ENCODE measurements around the gene GUCY2C. TPM values are rescaled to one million over a fixed set of nuclear protein-coding genes. Genes with fewer than 3 reads are reported as not detected.

The GUCY2C gene
- polyA plus RNA-seq, 3 donors = 0.04 to 0.14 (median 0.10) TPM

DNA sequence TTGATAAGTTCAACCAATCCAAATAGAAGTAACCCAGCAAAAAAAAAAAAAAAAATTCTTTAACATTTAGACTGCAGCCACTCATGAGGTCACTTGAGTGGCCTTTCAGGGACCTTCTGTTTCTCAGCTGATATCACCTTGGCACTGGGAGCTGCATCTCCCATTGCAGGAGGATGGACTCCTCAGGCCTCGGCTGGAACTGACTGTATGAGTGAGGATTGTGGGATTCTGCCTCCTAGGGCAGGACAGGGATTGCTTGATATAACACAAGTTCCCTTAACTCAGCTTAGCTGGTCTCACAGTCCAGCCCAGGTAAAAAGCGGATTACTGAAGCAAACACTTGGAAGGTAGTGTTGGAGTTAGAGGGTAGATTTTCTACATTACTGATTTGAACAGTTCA lies 3.5 kb upstream of the GUCY2C start:
- H3K4me2 ChIP-seq (replicated peaks; ENCODE audit: extremely low read depth, low read length, poor library complexity, severe bottlenecking) = no peak overlapping the region
- Mint-ChIP-seq H3K4me3 (no peak overlapping the region), H3K9me3 (peaks cover 0 to 3% (median 0%) of the 10 kb centered on the region in 7 donors), H3K27ac (no peak overlapping the region), H3K27me3 (ENCODE audit: low read depth in 3 of 3) (peaks cover 2 to 9% (median 6%) of the 10 kb centered on the region in 3 donors), H3K36me3 (no peaks in the 10 kb centered on the region), H3K4me1 (no peaks in the 10 kb centered on the region)
- TF ChIP-seq, protein P1, sequence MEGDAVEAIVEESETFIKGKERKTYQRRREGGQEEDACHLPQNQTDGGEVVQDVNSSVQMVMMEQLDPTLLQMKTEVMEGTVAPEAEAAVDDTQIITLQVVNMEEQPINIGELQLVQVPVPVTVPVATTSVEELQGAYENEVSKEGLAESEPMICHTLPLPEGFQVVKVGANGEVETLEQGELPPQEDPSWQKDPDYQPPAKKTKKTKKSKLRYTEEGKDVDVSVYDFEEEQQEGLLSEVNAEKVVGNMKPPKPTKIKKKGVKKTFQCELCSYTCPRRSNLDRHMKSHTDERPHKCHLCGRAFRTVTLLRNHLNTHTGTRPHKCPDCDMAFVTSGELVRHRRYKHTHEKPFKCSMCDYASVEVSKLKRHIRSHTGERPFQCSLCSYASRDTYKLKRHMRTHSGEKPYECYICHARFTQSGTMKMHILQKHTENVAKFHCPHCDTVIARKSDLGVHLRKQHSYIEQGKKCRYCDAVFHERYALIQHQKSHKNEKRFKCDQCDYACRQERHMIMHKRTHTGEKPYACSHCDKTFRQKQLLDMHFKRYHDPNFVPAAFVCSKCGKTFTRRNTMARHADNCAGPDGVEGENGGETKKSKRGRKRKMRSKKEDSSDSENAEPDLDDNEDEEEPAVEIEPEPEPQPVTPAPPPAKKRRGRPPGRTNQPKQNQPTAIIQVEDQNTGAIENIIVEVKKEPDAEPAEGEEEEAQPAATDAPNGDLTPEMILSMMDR (IDR thresholded peaks at IDR 0.05) = no peak
- H3K27me3 ChIP-seq (ENCODE audit: control insufficient read depth in 2 of 2, insufficient read depth in 2 of 2, low read length in 2 of 2) = no peaks in the 10 kb centered on the region
- intact Hi-C loops (cut with micrococcal nuclease) = no loop called here
- H3K27ac ChIP-seq (ENCODE audit: low read depth in 1 of 2, low read length in 2 of 2) = no peak overlapping the region
- WGBS (ENCODE audit: insufficient coverage) = 100% methylated on average over 1 of the region's 2 CpGs
- DNase-seq = no peak
- no peaks in the 10 kb centered on the region for H3K9me3 ChIP-seq (replicated peaks in 1 of 2; ENCODE audit: control insufficient read depth in 1 of 2, insufficient read depth in 1 of 2, low read length in 2 of 2)
- no peaks in the 10 kb centered on the region for H3K4me1 ChIP-seq (ENCODE audit: control insufficient read depth in 1 of 2, insufficient read depth in 2 of 2, low read length in 2 of 2)
- H3K79me2 ChIP-seq (ENCODE audit: insufficient read depth, low read length) = no peaks in the 10 kb centered on the region
- H3K4me3 ChIP-seq (replicated peaks in 1 of 3; ENCODE audit: low read depth in 2 of 3, low read length in 3 of 3) = no peak overlapping the region
- no peak overlapping the region for H2AFZ ChIP-seq (ENCODE audit: insufficient read depth, low read depth, low read length, poor library complexity, severe bottlenecking)
- H3K36me3 ChIP-seq (replicated peaks in 1 of 2; ENCODE audit: control insufficient read depth in 1 of 2, insufficient read depth in 2 of 2, low read length in 2 of 2) = no peaks in the 10 kb centered on the region
- H4K20me1 ChIP-seq (ENCODE audit: insufficient read depth, low read length) = no peaks in the 10 kb centered on the region
- no peak overlapping the region for H3K9ac ChIP-seq (ENCODE audit: insufficient read depth, low read length, poor library complexity, severe bottlenecking)

DNA sequence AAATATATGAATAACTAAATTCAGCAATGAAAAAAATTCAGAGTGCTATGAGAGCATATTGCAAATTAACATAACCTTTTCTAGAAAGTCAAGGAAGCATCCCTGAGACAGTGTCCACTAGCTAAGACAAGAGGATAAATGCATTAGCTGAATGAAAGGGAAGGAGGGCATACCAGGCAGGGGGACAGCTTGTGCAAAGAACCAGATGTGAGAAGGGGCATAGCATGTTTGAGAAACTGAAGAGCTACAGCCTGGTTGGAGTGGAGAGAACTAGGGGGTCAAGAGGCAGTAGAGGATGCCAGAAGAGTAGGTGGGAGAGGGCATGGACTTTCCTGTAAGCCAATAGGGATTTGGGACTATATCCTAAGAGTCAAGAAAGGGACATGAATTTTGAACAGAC lies 2.2 kb upstream of the GUCY2C start:
- H3K4me2 ChIP-seq (replicated peaks; ENCODE audit: extremely low read depth, low read length, poor library complexity, severe bottlenecking) = no peak overlapping the region
- no peaks in the 10 kb centered on the region for H4K20me1 ChIP-seq (ENCODE audit: insufficient read depth, low read length)
- H3K27me3 ChIP-seq (ENCODE audit: control insufficient read depth in 2 of 2, insufficient read depth in 2 of 2, low read length in 2 of 2) = no peaks in the 10 kb centered on the region
- H3K4me3 ChIP-seq (replicated peaks in 1 of 3; ENCODE audit: low read depth in 2 of 3, low read length in 3 of 3) = no peak overlapping the region
- H3K9me3 Mint-ChIP-seq = peaks cover 0 to 3% (median 0%) of the 10 kb centered on the region in 7 donors
- no peaks in the 10 kb centered on the region for H3K36me3 Mint-ChIP-seq
- no peak overlapping the region for H2AFZ ChIP-seq (ENCODE audit: insufficient read depth, low read depth, low read length, poor library complexity, severe bottlenecking)
- no peak overlapping the region for H3K27ac Mint-ChIP-seq
- peaks cover 2 to 7% (median 6%) of the 10 kb centered on the region in 3 donors for H3K27me3 Mint-ChIP-seq (ENCODE audit: low read depth in 3 of 3)
- H3K4me3 Mint-ChIP-seq = no peak overlapping the region
- no peaks in the 10 kb centered on the region for H3K79me2 ChIP-seq (ENCODE audit: insufficient read depth, low read length)
- no peaks in the 10 kb centered on the region for H3K9me3 ChIP-seq (replicated peaks in 1 of 2; ENCODE audit: control insufficient read depth in 1 of 2, insufficient read depth in 1 of 2, low read length in 2 of 2)
- DNase-seq = no peak
- intact Hi-C loops (cut with micrococcal nuclease) = no loop called here
- no peaks in the 10 kb centered on the region for H3K4me1 Mint-ChIP-seq
- no peak overlapping the region for H3K9ac ChIP-seq (ENCODE audit: insufficient read depth, low read length, poor library complexity, severe bottlenecking)
- no peak overlapping the region for H3K27ac ChIP-seq (ENCODE audit: low read depth in 1 of 2, low read length in 2 of 2)
- TF ChIP-seq, protein P1 (IDR thresholded peaks at IDR 0.05) = no peak
- no peaks in the 10 kb centered on the region for H3K36me3 ChIP-seq (replicated peaks in 1 of 2; ENCODE audit: control insufficient read depth in 1 of 2, insufficient read depth in 2 of 2, low read length in 2 of 2)
- H3K4me1 ChIP-seq (ENCODE audit: control insufficient read depth in 1 of 2, insufficient read depth in 2 of 2, low read length in 2 of 2) = no peaks in the 10 kb centered on the region
